Fibroblast of the aortic adventitia (primary cell): Measurements from ENCODE around the gene ROPN1L. TPM values are rescaled to one million over a fixed set of nuclear protein-coding genes. Genes with fewer than 3 reads are reported as not detected.

Experiments
- DNase-seq: peaks from one replicate; pipeline ENCODE4 v3.0.0-alpha.2; 2010; ENCODE audit warnings: low read depth
- H3K4me3 ChIP-seq: 2 replicates; pipeline ENCODE4 v1.5.1; 2011; ENCODE audit warnings: low read depth, mild to moderate bottlenecking, control low read depth, low read length, moderate library complexity
- CTCF ChIP-seq: IDR thresholded peaks from 2 replicates; pipeline ENCODE4 v1.5.1; 2011; ENCODE audit warnings: mild to moderate bottlenecking, low read length, control low read depth, inconsistent platforms; ENCODE audit not compliant: insufficient read depth
- total RNA-seq: library from RNA; depleted of rRNA; stranded (reverse); fragments of >200 nt; gene quantifications from 2 replicates; pipeline ENCODE4 v1.2.3, GENCODE V29; 2012; ENCODE audit warnings: low replicate concordance

ROPN1L gene
- total RNA-seq, 1 donor, result 0.63 TPM

GRCh38 chr5:10476878-10477277, 35.2 kb downstream of the ROPN1L start:
- no peak for DNase-seq
- no peak for TF ChIP-seq CTCF
- H3K4me3 ChIP-seq, result no peak overlapping the region

GRCh38 chr5:10477943-10478342, 36.3 kb downstream of the ROPN1L start:
- DNase-seq, result no peak
- no peak for TF ChIP-seq CTCF
- no peak overlapping the region for H3K4me3 ChIP-seq

GRCh38 chr5:10478436-10478835, 36.8 kb downstream of the ROPN1L start:
- H3K4me3 ChIP-seq, result no peak overlapping the region
- no peak for TF ChIP-seq CTCF
- no peak for DNase-seq

DNA sequence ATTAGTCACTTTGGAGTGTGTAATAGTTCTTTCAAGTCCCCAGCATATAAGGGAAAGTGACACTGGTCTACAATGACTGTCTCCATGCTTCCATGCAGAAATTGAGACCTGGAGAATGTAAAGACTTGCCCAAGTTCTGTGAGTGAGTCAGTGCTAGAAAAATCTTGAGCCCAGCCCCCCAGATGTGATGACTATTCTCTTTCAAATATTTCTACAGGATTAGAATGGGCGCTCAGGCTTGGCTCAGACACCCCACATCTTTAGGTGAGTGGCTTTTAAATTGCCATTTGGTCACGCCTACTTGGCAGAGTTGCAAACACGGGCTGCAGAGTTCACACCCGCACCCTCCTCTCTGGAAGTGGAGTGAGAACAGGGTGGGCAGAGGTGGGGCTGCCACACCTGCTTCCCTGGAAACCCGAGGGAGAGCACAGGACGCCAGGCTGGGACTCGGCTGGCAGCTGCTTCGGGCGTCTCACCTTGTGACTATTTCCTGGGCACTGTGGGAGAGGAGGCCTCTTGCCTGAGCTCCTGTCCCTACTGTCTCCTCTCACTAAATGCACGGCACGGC, 37.6 kb downstream of the ROPN1L start:
- no peak overlapping the region for H3K4me3 ChIP-seq
- TF ChIP-seq CTCF, result no peak
- peak; percentile 80 for DNase-seq

- no peak overlapping the region for H3K4me3 ChIP-seq
- no peak for DNase-seq
- TF ChIP-seq CTCF, result no peak
These were observed 38.7 kb downstream of the ROPN1L start for GRCh38 chr5:10480237-10480985.

DNA sequence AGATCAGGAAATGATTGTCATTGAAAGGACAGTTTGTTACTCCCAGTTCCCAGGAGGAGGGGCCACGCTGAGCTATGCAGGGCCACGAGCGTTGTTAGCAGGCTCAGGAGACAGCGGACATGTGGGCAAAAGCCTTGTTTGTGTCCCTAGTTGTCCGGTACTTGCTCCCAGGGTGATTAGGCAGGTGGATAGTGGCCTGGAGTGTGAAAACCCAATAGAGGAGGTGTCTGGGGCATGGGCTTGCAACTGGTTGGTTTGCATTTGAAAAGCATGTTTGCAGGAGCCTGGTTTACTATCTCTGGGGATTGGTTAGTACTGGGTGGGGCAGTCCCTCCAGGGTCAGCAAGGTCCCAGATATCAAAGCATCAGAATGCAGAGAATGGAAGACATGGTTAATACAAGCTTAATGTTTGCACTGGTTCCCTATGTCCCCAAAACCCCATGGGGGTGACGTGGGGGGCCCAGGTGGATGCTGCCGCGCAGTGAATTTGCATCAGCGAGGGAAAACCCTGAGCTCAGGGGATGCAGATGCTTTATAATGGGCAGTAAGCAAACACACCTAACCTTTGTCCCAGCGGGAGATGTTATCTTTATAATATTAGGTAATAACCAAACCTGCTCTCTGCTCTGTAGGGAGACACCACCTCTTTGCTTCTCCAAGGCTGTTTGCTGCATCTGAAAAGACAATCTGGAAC, 39.7 kb downstream of the ROPN1L start:
- TF ChIP-seq CTCF, result no peak
- H3K4me3 ChIP-seq, result no peak overlapping the region
- no peak for DNase-seq
